OCI-LY1 (cell line): ENCODE results near the gene LIMA1.

ENCODE experiments used
- EZH2 ChIP-seq: fragments of 200-600 bp; sonication (generic), shearing (Covaris generic); IDR thresholded peaks from 2 replicates; pipeline ENCODE4 v1.8.0; 2017; ENCODE audit warnings: borderline replicate concordance, mixed run types, mild to moderate bottlenecking, antibody characterized with exemption, low read length, moderate library complexity, mixed read lengths
- TF ChIP-seq, protein P1 (sequence below): fragments of 200-600 bp; sonication (generic), shearing (Covaris generic); IDR thresholded peaks from 2 replicates; pipeline ENCODE4 v1.5.1; 2017; ENCODE audit warnings: mild to moderate bottlenecking, antibody characterized with exemption, low read length, moderate library complexity, mixed read lengths

DNA sequence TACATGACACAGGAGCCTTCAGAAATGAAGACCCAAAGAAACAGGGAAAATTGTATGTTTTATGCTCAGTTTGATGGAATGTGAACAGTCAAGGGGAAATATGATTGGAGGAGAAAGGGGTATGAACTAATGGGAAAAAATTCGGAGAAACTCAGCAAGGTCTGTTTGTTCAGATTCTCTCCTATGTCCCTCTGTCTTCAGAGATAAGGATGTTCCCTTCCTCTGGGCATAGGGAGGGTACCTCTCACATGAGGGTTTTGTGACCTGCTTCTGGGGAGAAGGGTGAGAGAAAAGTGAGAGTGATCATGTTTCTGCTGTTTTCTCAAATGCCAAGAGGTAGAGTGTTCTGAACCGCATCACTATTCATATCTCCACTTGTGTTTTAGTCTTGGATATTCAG, 26.6 kb upstream of the LIMA1 start:
- TF ChIP-seq, protein P1, sequence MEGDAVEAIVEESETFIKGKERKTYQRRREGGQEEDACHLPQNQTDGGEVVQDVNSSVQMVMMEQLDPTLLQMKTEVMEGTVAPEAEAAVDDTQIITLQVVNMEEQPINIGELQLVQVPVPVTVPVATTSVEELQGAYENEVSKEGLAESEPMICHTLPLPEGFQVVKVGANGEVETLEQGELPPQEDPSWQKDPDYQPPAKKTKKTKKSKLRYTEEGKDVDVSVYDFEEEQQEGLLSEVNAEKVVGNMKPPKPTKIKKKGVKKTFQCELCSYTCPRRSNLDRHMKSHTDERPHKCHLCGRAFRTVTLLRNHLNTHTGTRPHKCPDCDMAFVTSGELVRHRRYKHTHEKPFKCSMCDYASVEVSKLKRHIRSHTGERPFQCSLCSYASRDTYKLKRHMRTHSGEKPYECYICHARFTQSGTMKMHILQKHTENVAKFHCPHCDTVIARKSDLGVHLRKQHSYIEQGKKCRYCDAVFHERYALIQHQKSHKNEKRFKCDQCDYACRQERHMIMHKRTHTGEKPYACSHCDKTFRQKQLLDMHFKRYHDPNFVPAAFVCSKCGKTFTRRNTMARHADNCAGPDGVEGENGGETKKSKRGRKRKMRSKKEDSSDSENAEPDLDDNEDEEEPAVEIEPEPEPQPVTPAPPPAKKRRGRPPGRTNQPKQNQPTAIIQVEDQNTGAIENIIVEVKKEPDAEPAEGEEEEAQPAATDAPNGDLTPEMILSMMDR: no peak
- no peak for TF ChIP-seq EZH2
